ENCODE data around the gene TIAM2.

- TF ChIP-seq CTCF (IDR thresholded peaks at IDR 0.05 in 8 of 11, conservative IDR thresholded peaks at IDR 0.05 in 3 of 11), result no peak
- no peak for TF ChIP-seq POLR2A (IDR thresholded peaks at IDR 0.05)
- no peak for TF ChIP-seq POLR2AphosphoS5 (IDR thresholded peaks at IDR 0.05)
Measured at GRCh38 chr6:155075930-155076695, 81.0 kb downstream of the TIAM2 start.

All from spleen (tissue), 7 donors.